Stimulated activated CD8-positive, alpha-beta memory T cell treated with anti-CD3 and anti-CD28 coated beads, Interleukin-4, amount 100 ng/mL, for 4 hours (primary cell): Measurements from ENCODE around the gene LMTK3.
A peak's percentile ranks its signal among the peaks of the same experiment; 100 is the strongest.

ENCODE experiments used
- DNase-seq, 2 donors: peaks; one replicate each; pipeline ENCODE4 v3.0.0-alpha.2; 2020; ENCODE audit warnings: low read depth in 2 of 2, low spot score in 1 of 2

The LMTK3 gene, protein sequence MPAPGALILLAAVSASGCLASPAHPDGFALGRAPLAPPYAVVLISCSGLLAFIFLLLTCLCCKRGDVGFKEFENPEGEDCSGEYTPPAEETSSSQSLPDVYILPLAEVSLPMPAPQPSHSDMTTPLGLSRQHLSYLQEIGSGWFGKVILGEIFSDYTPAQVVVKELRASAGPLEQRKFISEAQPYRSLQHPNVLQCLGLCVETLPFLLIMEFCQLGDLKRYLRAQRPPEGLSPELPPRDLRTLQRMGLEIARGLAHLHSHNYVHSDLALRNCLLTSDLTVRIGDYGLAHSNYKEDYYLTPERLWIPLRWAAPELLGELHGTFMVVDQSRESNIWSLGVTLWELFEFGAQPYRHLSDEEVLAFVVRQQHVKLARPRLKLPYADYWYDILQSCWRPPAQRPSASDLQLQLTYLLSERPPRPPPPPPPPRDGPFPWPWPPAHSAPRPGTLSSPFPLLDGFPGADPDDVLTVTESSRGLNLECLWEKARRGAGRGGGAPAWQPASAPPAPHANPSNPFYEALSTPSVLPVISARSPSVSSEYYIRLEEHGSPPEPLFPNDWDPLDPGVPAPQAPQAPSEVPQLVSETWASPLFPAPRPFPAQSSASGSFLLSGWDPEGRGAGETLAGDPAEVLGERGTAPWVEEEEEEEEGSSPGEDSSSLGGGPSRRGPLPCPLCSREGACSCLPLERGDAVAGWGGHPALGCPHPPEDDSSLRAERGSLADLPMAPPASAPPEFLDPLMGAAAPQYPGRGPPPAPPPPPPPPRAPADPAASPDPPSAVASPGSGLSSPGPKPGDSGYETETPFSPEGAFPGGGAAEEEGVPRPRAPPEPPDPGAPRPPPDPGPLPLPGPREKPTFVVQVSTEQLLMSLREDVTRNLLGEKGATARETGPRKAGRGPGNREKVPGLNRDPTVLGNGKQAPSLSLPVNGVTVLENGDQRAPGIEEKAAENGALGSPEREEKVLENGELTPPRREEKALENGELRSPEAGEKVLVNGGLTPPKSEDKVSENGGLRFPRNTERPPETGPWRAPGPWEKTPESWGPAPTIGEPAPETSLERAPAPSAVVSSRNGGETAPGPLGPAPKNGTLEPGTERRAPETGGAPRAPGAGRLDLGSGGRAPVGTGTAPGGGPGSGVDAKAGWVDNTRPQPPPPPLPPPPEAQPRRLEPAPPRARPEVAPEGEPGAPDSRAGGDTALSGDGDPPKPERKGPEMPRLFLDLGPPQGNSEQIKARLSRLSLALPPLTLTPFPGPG (N-terminal part only)

DNA sequence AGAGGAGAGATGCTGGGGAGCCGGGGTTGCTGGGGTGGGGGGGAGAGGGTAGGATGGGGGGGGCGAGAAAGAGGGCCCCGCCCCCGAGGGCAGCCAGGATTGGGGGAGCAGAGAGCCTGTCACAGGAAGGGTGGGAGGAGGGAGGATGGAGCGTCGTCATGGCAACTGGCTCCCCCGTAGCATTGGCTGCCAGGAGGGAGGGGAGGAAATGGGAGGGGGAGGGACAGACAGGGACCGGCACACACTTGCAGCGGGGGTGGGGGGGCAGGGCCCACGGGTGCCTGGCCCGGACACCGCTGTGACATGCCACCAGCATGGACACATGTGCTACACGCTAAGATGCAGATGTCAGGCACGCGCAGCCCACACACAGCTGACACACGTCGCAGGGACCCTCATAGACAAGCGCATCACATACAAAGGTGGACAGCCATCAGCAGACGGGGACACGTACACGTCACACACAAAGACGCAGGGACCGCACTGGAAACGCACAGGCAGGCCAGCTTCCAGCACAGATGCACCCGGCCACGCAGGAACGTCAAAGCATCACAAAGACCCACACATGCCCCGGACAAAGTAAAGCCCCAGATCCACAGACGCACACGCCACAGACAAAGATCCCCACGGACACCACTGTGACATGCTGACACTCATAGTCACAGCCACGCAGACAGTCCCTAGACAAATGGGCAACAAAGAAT lies at the start of gene LMTK3:
TSS of gene LMTK3 (minus strand) at position 36 of the 704 bp plus-strand sequence. CDS start 259 bp downstream, outside the sequence.
- DNase-seq = peak in 1 of 2 donors; percentile 60

DNA sequence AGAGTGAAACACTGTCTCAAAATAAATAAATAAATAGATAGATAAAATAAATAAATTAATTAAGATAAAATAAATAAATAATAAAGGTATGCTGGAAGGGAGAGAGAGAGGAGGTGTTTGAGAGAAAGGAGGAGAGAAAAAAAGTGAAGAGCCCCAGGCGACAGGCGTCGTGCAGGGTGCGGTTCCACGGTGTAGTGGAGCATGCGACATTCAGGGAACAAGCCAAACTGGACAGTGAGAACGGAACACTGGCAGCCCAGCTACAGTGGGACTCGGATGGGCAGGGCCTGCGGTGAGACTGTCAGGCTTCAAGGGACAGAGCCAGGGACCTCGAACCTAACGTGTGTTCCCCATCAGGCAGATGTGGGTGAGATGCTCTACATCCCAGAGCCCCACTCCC lies 49.8 kb upstream of the LMTK3 start:
- no peak for DNase-seq

DNA sequence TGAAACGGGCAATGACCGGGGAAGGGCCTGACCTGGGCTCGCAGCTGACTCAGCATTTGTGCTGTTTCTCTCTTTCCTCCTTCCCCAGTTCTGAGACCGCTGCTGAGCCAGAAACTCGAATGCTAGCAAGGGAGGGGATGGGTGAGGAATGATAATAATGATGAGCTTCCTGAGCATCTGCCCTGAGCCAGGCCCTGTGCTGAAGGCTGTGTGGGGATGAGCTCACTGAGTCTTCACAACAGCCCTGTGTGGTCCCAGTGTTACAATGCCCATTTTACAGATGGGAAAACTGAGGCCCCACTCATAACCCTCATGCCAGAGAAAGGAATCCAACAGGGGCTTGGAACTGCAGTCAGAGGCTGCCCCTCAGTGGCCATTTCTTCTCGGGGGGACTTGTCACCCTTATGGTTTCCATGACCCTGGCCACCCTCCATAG lies 48.5 kb upstream of the LMTK3 start:
- DNase-seq = no peak

DNA sequence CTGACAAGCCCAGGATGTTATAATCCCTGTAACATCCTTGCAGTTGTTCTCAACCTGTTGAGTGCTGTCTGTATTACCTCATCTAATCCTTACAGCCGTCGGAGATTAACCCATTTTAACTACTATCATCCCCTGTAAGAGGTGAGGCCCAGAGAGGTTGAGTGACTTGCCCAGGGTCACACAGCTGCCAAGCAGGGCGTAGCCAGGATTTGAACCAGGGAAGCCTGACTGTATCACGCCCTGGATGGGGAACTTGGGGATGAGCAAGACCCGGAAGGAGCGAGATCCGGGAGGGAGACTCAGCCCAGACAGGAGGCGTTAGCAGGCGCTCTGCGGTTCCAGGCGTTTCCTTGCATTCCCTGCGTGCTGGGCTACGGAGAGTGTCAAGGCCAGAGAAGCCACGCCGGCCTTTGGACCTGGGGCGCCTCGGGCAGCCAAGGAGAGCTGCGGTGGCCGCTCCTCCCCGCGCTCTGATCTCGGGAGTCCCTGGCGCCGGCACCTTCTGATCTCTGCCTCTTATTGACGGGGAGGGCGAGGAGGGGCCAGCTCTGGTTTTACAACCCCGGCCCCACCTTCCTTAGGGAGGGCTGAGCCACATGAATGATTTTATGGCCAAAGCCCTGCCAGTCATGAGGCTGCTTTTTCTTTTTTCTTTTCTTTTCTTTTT lies 46.5 kb upstream of the LMTK3 start:
- no peak for DNase-seq

DNA sequence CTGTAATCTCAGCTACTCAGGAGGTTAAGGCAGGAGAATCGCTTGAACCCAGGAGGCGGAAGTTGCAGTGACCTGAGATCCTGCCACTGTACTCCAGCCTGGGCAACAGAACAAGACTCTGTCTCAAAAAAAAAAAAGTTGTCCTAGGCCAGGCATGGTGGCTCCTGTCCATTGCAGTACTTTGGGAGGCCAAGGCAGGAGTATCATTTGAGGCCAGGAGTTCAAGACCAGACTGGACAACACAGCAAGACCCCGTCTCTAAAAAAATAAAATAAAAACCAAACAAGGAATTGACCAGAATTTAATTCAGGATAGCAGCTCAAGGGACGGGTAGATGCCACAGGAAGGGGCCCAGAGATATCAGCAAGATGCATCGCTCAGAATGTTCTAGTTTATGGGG lies 45.2 kb upstream of the LMTK3 start:
- no peak for DNase-seq

DNA sequence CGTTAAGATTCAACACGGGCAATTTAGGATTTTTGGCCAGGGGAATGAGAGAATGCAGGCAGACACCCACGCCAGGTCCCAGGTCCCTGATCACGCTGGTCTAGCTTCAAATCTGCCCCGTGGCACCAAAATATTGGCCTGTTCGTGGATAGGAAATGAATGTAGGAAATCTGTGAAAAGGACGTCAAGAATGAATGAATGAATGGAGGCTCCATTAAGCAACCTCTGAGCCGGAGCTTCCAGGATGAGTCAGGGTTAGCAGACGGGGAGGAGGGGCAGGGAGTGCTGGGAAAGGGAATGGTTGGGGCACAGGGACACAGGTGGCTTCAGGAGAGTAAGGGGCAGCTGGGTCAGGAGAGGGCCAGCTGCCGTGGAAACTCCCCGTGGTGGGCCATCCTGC lies 44.5 kb upstream of the LMTK3 start:
- DNase-seq = no peak

DNA sequence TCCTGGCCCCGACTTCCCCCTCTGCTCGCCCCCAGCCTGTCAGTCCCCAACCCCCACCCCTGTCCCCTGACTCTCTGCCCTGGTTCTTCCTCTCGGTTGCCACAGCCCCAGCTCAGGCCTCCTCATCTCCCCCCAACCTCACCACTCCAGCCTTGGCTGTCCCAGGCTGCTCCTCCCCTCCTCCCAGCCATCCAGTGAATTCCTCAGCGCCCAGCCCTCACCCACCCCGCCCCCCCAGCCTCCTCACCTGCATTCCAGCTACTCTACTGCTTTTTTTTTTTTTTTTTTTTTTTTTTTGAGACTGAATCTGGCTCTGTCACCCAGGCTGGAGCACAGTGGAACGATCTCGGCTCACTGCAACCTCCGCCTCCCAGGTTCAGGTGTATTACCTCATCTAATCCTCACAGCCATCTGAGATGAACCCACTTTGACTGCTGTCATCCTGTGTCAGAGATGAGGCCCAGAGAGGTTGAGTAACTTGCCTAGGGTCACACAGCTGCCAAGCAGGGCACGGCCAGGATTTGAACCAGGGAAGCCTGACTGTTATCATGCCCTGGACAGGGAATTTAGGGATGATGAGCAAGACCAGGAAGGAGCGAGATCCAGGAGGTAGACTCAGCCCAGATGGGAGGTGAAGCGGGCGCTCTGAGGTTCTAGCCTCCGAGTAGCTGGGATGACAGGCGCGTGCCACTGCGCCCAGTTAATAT lies 42.9 kb upstream of the LMTK3 start:
- no peak for DNase-seq

DNA sequence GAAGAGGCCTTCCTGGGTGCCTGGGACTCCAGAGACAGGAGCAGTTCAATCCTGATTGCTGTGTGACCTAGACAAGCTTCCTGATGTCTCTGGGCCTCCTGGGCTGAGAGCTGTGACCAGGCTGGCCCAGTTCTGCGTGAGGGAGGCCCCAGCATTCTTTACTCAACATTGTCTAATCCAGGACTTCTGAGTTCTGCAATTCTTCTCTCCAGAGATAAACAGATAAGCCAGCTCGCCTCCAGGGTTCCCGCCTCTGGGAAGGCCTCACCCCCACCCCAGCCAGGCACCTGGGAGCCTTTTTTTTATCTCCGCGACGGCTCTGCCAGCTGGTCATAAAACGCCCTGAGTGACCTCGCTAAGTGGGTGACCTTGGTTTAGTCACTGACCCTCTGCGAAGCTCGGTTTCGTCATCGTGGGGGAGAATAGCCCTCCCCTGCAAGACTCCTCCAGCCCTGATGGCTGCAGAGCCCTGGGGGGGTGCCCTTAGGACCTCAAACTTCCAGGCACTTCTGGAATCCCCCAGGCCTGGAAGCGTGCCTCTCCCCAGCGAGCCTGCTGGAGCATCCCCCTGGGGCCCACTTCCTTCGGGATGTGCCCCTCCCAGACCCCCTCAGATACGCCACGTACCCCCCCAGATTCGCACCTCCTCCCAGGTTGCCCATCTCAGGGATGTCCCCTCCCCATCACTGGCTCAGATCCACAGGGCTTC lies 42.2 kb upstream of the LMTK3 start:
- no peak for DNase-seq

DNA sequence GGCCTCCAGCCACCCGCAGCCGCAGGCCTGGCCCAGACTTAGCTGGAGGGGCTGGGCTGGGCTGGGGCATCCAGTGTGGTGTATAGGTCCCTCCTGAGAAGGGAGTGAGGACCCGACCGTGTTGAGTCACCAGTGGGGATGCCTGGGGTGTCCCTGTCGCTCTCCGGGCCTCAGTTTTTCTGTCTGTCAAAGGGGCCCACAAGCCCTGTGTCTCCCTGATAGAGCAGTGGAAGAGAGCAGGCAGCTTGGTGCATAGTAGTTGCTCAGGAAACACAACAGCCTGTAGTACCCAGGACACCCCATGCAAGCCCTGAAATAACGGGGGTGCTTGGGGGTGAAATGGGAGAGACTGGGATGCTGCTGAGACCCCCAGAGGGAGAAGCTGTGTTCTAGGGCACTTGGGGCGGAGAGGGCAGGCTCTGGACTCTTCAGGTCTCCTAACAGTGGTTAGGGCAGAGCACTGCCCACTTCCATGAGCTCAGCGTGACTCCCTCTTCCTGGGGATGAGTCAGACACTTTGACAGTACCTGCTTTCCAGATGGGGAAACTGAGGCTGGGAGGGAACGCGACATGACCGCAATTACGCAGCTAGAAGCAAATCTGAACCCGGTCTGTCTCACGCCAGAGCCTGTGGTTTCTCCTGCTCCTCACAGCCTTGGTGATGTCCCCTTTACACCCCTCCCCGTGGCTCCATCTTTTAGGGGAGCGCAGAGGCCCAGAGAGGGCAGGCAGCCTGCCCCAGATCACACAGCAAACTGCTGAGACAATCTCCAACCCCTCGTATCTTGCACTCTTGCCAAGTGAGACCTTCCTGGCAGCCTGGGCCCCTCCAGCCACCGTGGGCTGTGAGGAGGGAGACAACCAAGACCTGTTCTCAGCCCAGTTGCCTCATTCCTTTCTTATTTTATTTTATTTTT lies 41.0 kb upstream of the LMTK3 start:
- DNase-seq = no peak

DNA sequence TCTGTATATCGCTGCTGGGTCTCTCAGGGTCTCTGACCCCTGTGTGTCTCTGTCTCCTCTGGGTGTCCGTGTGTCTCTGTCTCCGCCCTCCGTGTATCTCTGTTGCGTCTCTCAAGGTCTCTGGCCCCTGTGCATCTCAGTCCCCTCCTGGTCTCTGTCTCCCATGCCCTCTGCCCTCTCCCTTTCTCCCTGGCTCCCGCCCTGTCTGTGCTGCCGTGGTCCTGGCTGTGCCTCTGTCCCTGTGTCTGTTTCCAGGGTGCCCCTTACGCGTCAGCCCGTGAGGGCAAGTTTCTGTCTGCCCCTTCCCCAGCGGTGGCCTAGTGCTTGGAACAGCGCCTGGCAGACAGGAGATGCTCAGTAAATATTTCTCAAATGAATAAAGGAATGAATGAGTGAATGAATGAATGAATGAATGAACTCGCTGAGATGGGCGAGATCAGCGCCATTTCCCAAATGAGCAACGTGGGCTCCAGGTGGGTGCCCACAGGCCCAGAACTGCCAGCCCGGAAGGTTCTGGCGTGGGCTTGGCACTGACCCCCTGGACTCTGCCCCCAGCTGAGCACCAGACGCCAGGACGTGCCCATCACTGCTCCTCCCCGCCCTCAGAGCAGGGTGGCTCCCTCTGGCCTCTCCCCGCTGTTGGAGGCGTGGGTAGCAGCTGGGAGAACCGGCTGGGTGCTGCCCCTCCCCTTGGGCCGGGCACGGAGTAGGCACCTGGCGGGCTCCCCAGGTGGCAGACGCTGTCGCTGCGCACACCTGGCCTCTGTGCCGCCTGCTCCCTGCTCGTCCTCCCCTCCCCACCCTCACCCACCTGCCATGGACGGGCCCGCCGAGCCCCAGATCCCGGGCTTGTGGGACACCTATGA lies 40.0 kb upstream of the LMTK3 start, which contains the start of gene SULT2B1:
TSS of gene SULT2B1 (plus strand) at position 736 of the 866 bp plus-strand sequence. CDS start at position 817, 81 bp downstream.
- no peak for DNase-seq

DNA sequence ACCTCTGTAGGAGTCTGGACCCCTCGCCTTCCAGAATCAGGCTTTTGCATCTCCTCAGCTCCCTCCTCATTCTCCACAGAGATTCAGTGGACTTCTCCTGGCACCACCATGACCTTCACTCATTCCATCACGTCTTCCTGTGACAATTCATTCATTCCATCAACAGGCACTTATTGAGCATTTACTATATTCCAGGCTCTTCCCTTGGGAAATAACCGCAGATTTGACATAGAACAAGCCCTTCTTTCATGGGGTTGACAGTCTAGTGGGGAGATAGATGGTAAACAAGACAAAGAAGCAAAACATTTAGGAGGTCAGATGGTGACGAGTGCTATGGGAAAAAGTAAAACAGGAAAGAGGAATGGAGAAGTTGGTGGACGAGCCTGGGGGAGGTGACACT lies 37.7 kb upstream of the LMTK3 start:
- no peak for DNase-seq

DNA sequence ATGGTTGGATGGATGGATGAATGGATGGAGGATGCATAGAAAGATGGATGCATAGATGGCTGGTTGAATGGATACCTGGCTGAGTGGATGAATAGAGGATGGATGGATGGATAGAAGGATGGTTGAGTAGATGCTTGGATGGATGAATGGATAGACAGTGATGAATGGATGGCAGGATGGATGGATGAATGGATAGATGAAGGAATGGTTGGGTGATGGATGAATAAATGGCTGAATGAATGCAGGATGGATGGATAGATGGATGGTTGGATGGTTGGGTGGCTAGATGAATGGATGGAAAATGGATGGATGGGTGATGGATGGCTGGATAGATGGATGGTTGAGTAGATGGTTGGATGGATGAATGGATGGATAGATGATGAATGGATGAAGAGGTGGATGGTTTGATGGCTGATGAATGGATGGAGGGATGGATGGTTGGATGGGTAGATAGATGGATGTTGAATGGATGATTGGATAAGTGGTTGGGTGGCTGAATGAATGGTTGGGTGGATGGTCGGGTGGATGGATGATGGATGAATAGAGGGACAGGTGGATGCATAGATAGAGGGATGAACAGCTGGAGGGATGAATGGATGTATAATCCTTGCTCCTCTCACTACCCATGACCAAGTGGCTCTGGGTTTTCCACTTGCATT lies 36.7 kb upstream of the LMTK3 start:
- no peak for DNase-seq

DNA sequence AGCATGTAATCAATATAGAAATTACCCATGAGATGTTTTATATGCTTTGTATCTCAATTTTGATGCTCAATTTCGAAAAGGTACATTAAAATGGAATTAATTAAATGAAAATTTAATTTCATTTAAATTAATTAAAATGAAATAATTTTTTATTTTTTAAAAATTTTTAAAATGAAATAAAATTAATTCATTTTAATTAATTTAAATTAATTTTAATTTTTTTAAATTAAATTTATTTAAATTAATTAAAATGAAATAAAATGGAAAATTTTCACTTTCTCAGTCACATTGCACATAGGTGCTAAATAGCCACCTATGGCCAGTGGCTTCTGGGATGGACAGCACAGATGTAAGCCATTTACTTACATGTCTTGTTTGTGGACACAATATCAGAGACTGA lies 36.1 kb upstream of the LMTK3 start:
- no peak for DNase-seq

DNA sequence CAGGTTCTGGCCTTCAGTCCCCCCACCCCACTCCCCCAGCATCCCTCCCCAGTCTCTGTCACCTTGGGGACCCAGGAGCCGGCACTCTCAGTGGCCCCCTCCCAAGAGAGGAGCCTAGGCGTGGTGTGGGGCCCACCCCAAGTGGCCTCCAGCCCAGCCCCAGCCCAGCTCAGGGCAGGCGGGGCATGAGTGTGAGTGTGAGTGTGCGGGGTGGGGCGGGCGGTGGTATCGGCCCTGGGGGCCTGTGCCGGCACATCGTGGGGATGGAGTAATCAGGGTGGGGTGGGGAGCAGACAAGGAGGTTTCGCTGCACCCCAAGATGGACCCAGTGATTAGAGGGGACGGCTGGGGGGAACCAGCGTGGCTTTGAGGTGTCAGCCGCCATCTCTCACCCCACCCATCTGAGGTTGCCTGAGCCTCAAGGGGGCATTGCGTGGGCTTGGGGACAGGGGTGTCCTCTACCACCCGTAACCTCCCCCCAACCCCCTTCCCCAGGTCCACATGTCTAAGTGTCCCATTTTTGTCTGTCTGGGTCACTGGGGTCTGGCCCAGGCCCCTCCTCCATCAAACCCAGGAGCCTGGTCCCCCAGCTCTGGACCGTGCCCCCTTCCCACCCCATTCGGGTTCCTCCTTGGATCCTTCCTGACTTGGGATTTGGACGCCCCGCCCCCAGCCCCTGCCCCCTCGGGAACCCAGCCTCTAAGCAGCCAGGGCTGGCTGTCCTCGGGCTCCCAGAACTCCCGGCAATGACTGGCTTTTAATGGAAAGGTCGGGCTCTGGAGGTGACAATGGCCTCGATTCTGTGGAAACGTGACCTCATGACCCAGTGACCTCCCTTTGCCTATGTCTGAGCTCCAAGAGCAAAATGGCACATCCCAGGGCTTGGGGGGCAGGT lies 33.5 kb upstream of the LMTK3 start:
- DNase-seq = no peak

DNA sequence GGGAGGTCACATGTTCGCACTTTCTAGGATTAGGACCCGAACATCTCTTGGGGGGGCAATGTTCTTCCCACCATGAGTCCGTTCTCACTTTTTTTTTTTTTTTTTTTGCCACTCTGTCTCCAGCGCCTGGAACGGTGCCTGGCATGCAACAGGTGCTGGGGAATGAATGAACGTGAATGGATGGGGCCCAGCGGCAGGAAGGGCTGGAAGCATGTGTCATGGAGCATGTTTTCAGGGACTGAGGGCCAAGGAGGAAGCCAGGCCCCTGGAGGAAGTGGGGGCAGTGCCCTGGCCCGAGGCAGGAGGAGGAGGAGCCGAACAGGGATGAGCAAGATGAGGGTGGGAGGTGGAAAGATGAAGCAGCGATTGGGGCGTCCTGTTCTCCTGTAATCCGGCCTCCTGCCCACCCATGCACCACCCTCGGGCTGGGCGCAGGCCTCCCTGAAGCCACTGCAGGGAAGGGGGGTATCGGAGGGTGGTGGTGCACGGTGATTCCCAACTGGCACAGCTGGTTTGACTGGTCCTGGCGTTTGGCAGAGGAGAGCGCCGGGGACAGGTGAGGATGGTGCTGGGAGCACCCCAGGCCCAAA lies 31.6 kb upstream of the LMTK3 start:
- no peak for DNase-seq
